HCT116 (cell line): ENCODE results near the gene COL23A1. TPM values are rescaled to one million over a fixed set of nuclear protein-coding genes. Genes with fewer than 3 reads are reported as not detected.

Experiments
- ATAC-seq: fragments of 200-7000 bp; cut with Tn5 transposase; 2 replicates; pipeline ENCODE4 v1.9.1; 2020; ENCODE audit warnings: mild to moderate bottlenecking, moderate library complexity
- BruUV-seq: library from RNA; stranded (reverse); fragments of 400-500 nt; replicated peaks from 2 replicates; lab custom pipeline; 2021; lab: Mats Ljungman, UMichigan
- CTCF ChIA-PET: fragments of 300-600 bp; sonication (Branson Sonifier 250); formaldehyde crosslinking; loops from one replicate; lab custom pipeline; 2021; ENCODE audit warnings: antibody characterized with exemption; lab: Charles Lee
- POLR2A ChIA-PET: fragments of 300-600, 350-600 bp; sonication (Branson Sonifier 250); formaldehyde crosslinking; loops from one replicate; lab custom pipeline; 2021; ENCODE audit warnings: antibody characterized with exemption; lab: Charles Lee
- RAD21 ChIA-PET, 2 experiments: fragments of 300-600 bp; sonication (Branson Sonifier 250); formaldehyde crosslinking; loops; one replicate each; lab custom pipeline; 2023; ENCODE audit warnings: low total read pairs in 2 of 2; ENCODE audit not compliant: uncharacterized antibody in 2 of 2, unreplicated experiment in 2 of 2, low non-redundant PET in 1 of 2; lab: Charles Lee
- DNase-seq: peaks from one replicate; pipeline ENCODE4 v3.0.0-alpha.2; 2010; ENCODE audit warnings: low read depth, low spot score
- H2AFZ ChIP-seq: fragments of 200-600 bp; shearing (Covaris generic), sonication (generic); 2 replicates; pipeline ENCODE4 v1.6.1; 2017; ENCODE audit warnings: low read depth, mixed run types, mixed read lengths, antibody characterized with exemption, low read length; ENCODE audit not compliant: poor library complexity, severe bottlenecking
- H3K27ac ChIP-seq: 2 replicates; pipeline ENCODE4 v1.5.1; 2012; ENCODE audit warnings: low read depth, low read length
- H3K27me3 ChIP-seq: fragments of 200-600 bp; sonication (generic); 2 replicates; pipeline ENCODE4 v1.6.1; 2016; ENCODE audit warnings: mixed run types, low read length, mixed read lengths; ENCODE audit not compliant: insufficient read depth
- H3K36me3 ChIP-seq, 2 experiments: fragments of 200-500 bp in 1 of 2; fragments of 200-600 bp in 1 of 2; sonication (Bioruptor generic) in 1 of 2; sonication (generic) in 1 of 2; 2 replicates each; pipeline versions ENCODE4 v1.5.1 to v1.6.1; 2014 to 2016; ENCODE audit warnings: low read length in 2 of 2, inconsistent platforms in 1 of 2, mixed read lengths in 1 of 2, mixed run types in 1 of 2; ENCODE audit not compliant: insufficient read depth in 2 of 2, control insufficient read depth in 1 of 2
- H3K4me1 ChIP-seq, 2 experiments: fragments of 200-600 bp in 1 of 2; sonication (generic) in 1 of 2; 2 replicates each; pipeline versions ENCODE4 v1.5.1 to v1.6.1; 2012 to 2017; ENCODE audit warnings: low read length in 2 of 2, inconsistent platforms in 1 of 2, mild to moderate bottlenecking in 1 of 2, mixed read lengths in 1 of 2, mixed run types in 1 of 2, moderate library complexity in 1 of 2; ENCODE audit not compliant: insufficient read depth in 2 of 2, control insufficient read depth in 1 of 2
- H3K4me2 ChIP-seq: fragments of 200-600 bp; sonication (generic); 2 replicates; pipeline ENCODE4 v1.6.1; 2017; ENCODE audit warnings: mixed run types, low read length, mixed read lengths
- H3K4me3 ChIP-seq, 2 experiments: fragments of 200-600 bp in 1 of 2; sonication (generic) in 1 of 2; replicated peaks in 1 of 2; 2 replicates each; pipeline ENCODE4 v1.5.1; 2011 to 2016; ENCODE audit warnings: low read length in 2 of 2, control low read depth in 1 of 2, low read depth in 1 of 2, mild to moderate bottlenecking in 1 of 2, mixed read lengths in 1 of 2, mixed run types in 1 of 2
- H3K79me2 ChIP-seq: fragments of 200-600 bp; sonication (generic); 2 replicates; pipeline ENCODE4 v1.6.1; 2017; ENCODE audit warnings: mild to moderate bottlenecking, mixed run types, low read length, moderate library complexity, mixed read lengths; ENCODE audit not compliant: insufficient read depth
- H3K9ac ChIP-seq: fragments of 200-600 bp; sonication (generic); 2 replicates; pipeline ENCODE4 v1.6.1; 2016; ENCODE audit warnings: low read length, mixed read lengths
- H3K9me2 ChIP-seq: fragments of 200-600 bp; sonication (generic), shearing (Covaris generic); 2 replicates; pipeline ENCODE4 v1.6.1; 2017; ENCODE audit warnings: mixed run types, mild to moderate bottlenecking, moderate library complexity; ENCODE audit not compliant: insufficient read depth
- H3K9me3 ChIP-seq, 2 experiments: fragments of 200-500 bp in 1 of 2; fragments of 200-600 bp in 1 of 2; sonication (Bioruptor generic) in 1 of 2; sonication (generic) in 1 of 2; 2 replicates each; pipeline ENCODE4 v1.6.1; 2014 to 2017; ENCODE audit warnings: low read length in 2 of 2, mixed read lengths in 2 of 2, inconsistent platforms in 1 of 2, low read depth in 1 of 2, mild to moderate bottlenecking in 1 of 2, mixed run types in 1 of 2, moderate library complexity in 1 of 2; ENCODE audit not compliant: control insufficient read depth in 1 of 2, insufficient read depth in 1 of 2
- H4K20me1 ChIP-seq: fragments of 200-600 bp; sonication (generic), shearing (Covaris generic); 2 replicates; pipeline ENCODE4 v1.6.1; 2017; ENCODE audit warnings: mixed run types, mild to moderate bottlenecking, moderate library complexity; ENCODE audit not compliant: insufficient read depth
- CEBPB ChIP-seq: IDR thresholded peaks from 2 replicates; pipeline ENCODE4 v1.6.1; 2012; ENCODE audit warnings: low read depth
- CTCF ChIP-seq, 3 experiments: fragments of 200-600 bp in 1 of 3; sonication (generic) in 1 of 3; IDR thresholded peaks in 2 of 3; conservative IDR thresholded peaks in 1 of 3; 2 replicates each; pipeline ENCODE4 v1.5.1; 2012 to 2017; ENCODE audit warnings: low read depth in 2 of 3, low read length in 2 of 3, antibody characterized with exemption in 1 of 3, borderline replicate concordance in 1 of 3, control low read depth in 1 of 3, mild to moderate bottlenecking in 1 of 3, mixed read lengths in 1 of 3, mixed run types in 1 of 3, moderate library complexity in 1 of 3; ENCODE audit not compliant: insufficient read depth in 1 of 3
- EGR1 ChIP-seq: IDR thresholded peaks from 2 replicates; pipeline ENCODE4 v1.6.1; 2012; ENCODE audit warnings: low read depth
- ELF1 ChIP-seq: IDR thresholded peaks from 2 replicates; pipeline ENCODE4 v1.6.1; 2012; ENCODE audit warnings: low read depth, borderline replicate concordance
- EZH2 ChIP-seq: fragments of 200-600 bp; sonication (generic); IDR thresholded peaks from 2 replicates; pipeline ENCODE4 v1.6.1; 2017; ENCODE audit warnings: antibody characterized with exemption, mixed run types
- JUND ChIP-seq: IDR thresholded peaks from 2 replicates; pipeline ENCODE4 v1.6.1; 2012
- POLR2A ChIP-seq: IDR thresholded peaks from 2 replicates; pipeline ENCODE4 v1.7.0; 2011; ENCODE audit warnings: borderline replicate concordance; ENCODE audit not compliant: insufficient read depth, insufficient read length; ENCODE audit errors: extremely low read depth
- POLR2AphosphoS5 ChIP-seq: IDR thresholded peaks from 2 replicates; pipeline ENCODE4 v1.6.1; 2011; ENCODE audit warnings: mild to moderate bottlenecking, low read depth, low read length, moderate library complexity
- RAD21 ChIP-seq: IDR thresholded peaks from 2 replicates; pipeline ENCODE4 v1.6.1; 2012; ENCODE audit warnings: low read depth, mild to moderate bottlenecking
- SIN3A ChIP-seq: IDR thresholded peaks from 2 replicates; pipeline ENCODE4 v1.6.1; 2012; ENCODE audit warnings: low read depth
- SP1 ChIP-seq: IDR thresholded peaks from 2 replicates; pipeline ENCODE4 v1.6.1; 2012; ENCODE audit warnings: low read depth
- TCF7L2 ChIP-seq: IDR thresholded peaks from 2 replicates; pipeline ENCODE4 v1.7.0; 2011; ENCODE audit warnings: borderline replicate concordance, inconsistent platforms; ENCODE audit not compliant: insufficient read depth, insufficient read length; ENCODE audit errors: extremely low read depth
- YY1 ChIP-seq: IDR thresholded peaks from 2 replicates; pipeline ENCODE4 v1.6.1; 2011; ENCODE audit warnings: low read length, low read depth, moderate library complexity, mild to moderate bottlenecking; ENCODE audit not compliant: insufficient replicate concordance; ENCODE audit errors: extremely low read depth
- intact Hi-C: fragments of 100-400 bp; cut with micrococcal nuclease; formaldehyde crosslinking; loops from 2 replicates; pipeline ENCODE4 v1.10.0; 2022
- total RNA-seq: library from RNA; stranded (reverse); gene quantifications from one replicate; pipeline ENCODE4 v1.2.1, GENCODE V29; 2021; ENCODE audit not compliant: unreplicated experiment
- TF ChIP-seq, protein P1 (sequence below): IDR thresholded peaks from 2 replicates; pipeline ENCODE4 v1.6.1; 2012

COL23A1 gene
- total RNA-seq, 1 experiment from 2014 or later, result not detected

DNA sequence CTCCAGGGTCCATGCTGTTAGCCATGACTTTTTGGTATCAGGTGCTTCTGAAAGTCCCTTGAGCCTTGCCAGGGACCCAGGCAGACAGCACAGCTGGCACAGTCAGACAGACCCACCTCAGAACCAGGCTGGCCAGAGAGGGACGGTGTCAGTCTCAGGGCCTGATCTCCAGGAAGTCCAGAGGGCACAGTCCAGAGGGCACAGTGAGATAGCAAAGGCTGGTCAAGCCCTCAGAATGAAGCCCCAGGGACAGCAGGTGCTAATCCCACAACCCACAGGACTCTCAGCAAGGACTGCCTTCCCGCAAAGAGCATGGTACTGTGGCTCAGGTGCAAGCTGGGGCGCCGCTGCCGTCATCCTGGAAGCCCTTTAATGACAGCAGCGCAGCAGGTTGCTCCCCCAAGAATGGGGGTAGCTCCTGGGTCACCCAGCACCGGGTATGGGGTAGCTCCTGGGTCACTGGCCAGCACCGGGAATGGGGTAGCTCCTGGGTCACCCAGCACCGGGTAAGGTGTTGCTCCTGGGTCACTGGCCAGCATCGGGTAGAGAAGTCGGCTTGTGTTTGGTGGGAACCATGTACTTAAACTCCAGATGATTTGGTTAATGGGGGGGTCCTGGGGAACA lies 252.0 kb downstream of the COL23A1 start:
- TF ChIP-seq YY1, result no peak
- TF ChIP-seq CEBPB, result no peak
- TF ChIP-seq RAD21, result no peak
- TF ChIP-seq EGR1, result no peak
- TF ChIP-seq, protein P1, sequence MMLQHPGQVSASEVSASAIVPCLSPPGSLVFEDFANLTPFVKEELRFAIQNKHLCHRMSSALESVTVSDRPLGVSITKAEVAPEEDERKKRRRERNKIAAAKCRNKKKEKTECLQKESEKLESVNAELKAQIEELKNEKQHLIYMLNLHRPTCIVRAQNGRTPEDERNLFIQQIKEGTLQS, result no peak
- TF ChIP-seq SP1, result no peak
- no peak for TF ChIP-seq POLR2A
- no peak for TF ChIP-seq POLR2AphosphoS5
- TF ChIP-seq ELF1, result no peak
- TF ChIP-seq SIN3A, result no peak
- TF ChIP-seq TCF7L2, result no peak
- no peak for TF ChIP-seq CTCF (IDR thresholded peaks at IDR 0.05 in 2 of 3, conservative IDR thresholded peaks at IDR 0.05 in 1 of 3; ENCODE audit: borderline replicate concordance in 1 of 3, insufficient read depth in 1 of 3, low read depth in 2 of 3, low read length in 2 of 3)
- no peak for TF ChIP-seq EZH2
- no peak for TF ChIP-seq JUND
- Histone ChIP-seq H3K27ac (no peak overlapping the region), H3K9me2 (no peaks in the 10 kb centered on the region), H3K9ac (no peak overlapping the region), H3K4me3 (no peak overlapping the region), H3K79me2 (no peaks in the 10 kb centered on the region), H3K4me2 (no peak overlapping the region), H3K9me3 (no peaks in the 10 kb centered on the region), H4K20me1 (no peaks in the 10 kb centered on the region), H3K27me3 (peaks cover 6% of the 10 kb centered on the region; the same call in 1 of the 2 replicates), H2AFZ (no peak overlapping the region), H3K36me3 (no peaks in the 10 kb centered on the region), H3K4me1 (peaks cover 0 to 1% of the 10 kb centered on the region in 2 experiments; a peak in 1 of 4 replicates)
- POLR2A ChIA-PET, result no interaction called here
- BruUV-seq, result no TSS peak
- CTCF ChIA-PET, result no interaction called here
- ATAC-seq (no peak), DNase-seq (no peak)
- RAD21 ChIA-PET, result no interaction called here
- intact Hi-C loops, result no loop called here
